GM21529 (cell line): Measurements from ENCODE around the gene PSD2.

Experiments used
- ATAC-seq: cut with Tn5 transposase; IDR thresholded peaks from one replicate; pipeline ENCODE4 v1.9.1; 2021; ENCODE audit not compliant: unreplicated experiment

Gene PSD2

GRCh38 chr5:139835656-139836055 is 40.0 kb downstream of the PSD2 start:
- ATAC-seq, result no peak

GRCh38 chr5:139836469-139837208 is 41.0 kb downstream of the PSD2 start:
- ATAC-seq, result no peak

- no peak for ATAC-seq
Observed at GRCh38 chr5:139837711-139838380, 42.2 kb downstream of the PSD2 start.

- no peak for ATAC-seq
Observed at GRCh38 chr5:139838381-139839197, 43.0 kb downstream of the PSD2 start.

GRCh38 chr5:139839232-139839815 is 43.7 kb downstream of the PSD2 start:
- no peak for ATAC-seq

GRCh38 chr5:139839918-139840317 is 44.3 kb downstream of the PSD2 start:
- no peak for ATAC-seq

- ATAC-seq, result no peak
Observed at GRCh38 chr5:139841549-139841948, 45.9 kb downstream of the PSD2 start.

GRCh38 chr5:139842321-139842720 is 46.7 kb downstream of the PSD2 start:
- ATAC-seq, result no peak

- ATAC-seq, result no peak
Observed at GRCh38 chr5:139843991-139844390, 48.4 kb downstream of the PSD2 start.

- ATAC-seq, result peak; percentile 49
Observed at GRCh38 chr5:139844472-139845145, 49.0 kb downstream of the PSD2 start.

GRCh38 chr5:139845846-139846681 is 50.5 kb downstream of the PSD2 start:
- ATAC-seq, result no peak

- no peak for ATAC-seq
Observed at GRCh38 chr5:139847091-139847490, 51.5 kb downstream of the PSD2 start.

GRCh38 chr5:139847790-139848507 is 52.3 kb downstream of the PSD2 start:
- ATAC-seq, result peak; percentile 58

- ATAC-seq, result peak; percentile 13
Observed at GRCh38 chr5:139848508-139849100, 53.0 kb downstream of the PSD2 start.

GRCh38 chr5:139849501-139849900 is 53.9 kb downstream of the PSD2 start:
- no peak for ATAC-seq

GRCh38 chr5:139849942-139850341 is 54.3 kb downstream of the PSD2 start:
- no peak for ATAC-seq

- no peak for ATAC-seq
Observed at GRCh38 chr5:139850423-139851016, 54.9 kb downstream of the PSD2 start.

- no peak for ATAC-seq
Observed at GRCh38 chr5:139851558-139851957, 56.0 kb downstream of the PSD2 start.
